Uterus (tissue), 4 donors: ENCODE measurements around the gene LARGE2. TPM values are rescaled to one million over a fixed set of nuclear protein-coding genes. Genes with fewer than 3 reads are reported as not detected.

Source experiments
- DNase-seq, 2 donors: peaks; one replicate each; pipeline ENCODE4 v3.0.0-alpha.2; 2019 to 2020
- H3K27ac ChIP-seq, 2 donors: fragments of 200-600 bp; sonication (generic); 1 replicate in 1 of 2; 2 replicates in 1 of 2; pipeline ENCODE4 v1.5.1; 2016 to 2018
- H3K27me3 ChIP-seq, 2 donors: fragments of 200-600 bp; sonication (generic); one replicate each; pipeline ENCODE4 v1.5.1; 2018 to 2019; ENCODE audit warnings: control low read depth in 1 of 2
- H3K36me3 ChIP-seq, 2 donors: fragments of 200-600 bp; sonication (generic); one replicate each; pipeline ENCODE4 v1.5.1; 2019; ENCODE audit warnings: control low read depth in 1 of 2
- H3K4me1 ChIP-seq, 2 donors: fragments of 200-600 bp; sonication (generic); one replicate each; pipeline ENCODE4 v1.5.1; 2018 to 2019; ENCODE audit warnings: control low read depth in 1 of 2
- H3K4me3 ChIP-seq, 2 donors: fragments of 200-600 bp; sonication (generic); 1 replicate in 1 of 2; 2 replicates in 1 of 2; pipeline ENCODE4 v1.5.1; 2018 to 2019; ENCODE audit warnings: mild to moderate bottlenecking in 1 of 2
- H3K9me3 ChIP-seq, 2 donors: fragments of 200-600 bp; sonication (generic); one replicate each; pipeline ENCODE4 v1.5.1; 2019; ENCODE audit warnings: control low read depth in 1 of 2
- CTCF ChIP-seq, 4 experiments: fragments of 200-600 bp in 2 of 4; fragments of 450-650 bp in 2 of 4; sonication (generic) in 2 of 4; IDR thresholded peaks; one replicate each; pipeline ENCODE4 v1.5.1; 2016 to 2019; ENCODE audit warnings: antibody characterized with exemption in 4 of 4, mild to moderate bottlenecking in 2 of 4, moderate library complexity in 1 of 4
- POLR2A ChIP-seq, 2 donors: fragments of 450-650 bp; IDR thresholded peaks; one replicate each; pipeline ENCODE4 v1.6.1; 2016; ENCODE audit warnings: antibody characterized with exemption in 2 of 2, mild to moderate bottlenecking in 1 of 2, moderate library complexity in 1 of 2
- intact Hi-C: fragments of 100-400 bp; cut with DNase I; formaldehyde crosslinking; loops from one replicate; pipeline ENCODE4 v1.15.1; 2023; ENCODE audit warnings: low total_unique reads
- total RNA-seq, 4 donors: library from RNA; depleted of rRNA in 3 of 4; stranded (reverse); fragments of >200 nt in 3 of 4; gene quantifications; one replicate each; pipeline versions ENCODE4 v1.1.0 to v1.2.4, GENCODE V29; 2014 to 2023
- donor health status: DM: yes; HTN: yes; CAD: no.

Gene LARGE2
- total RNA-seq, 4 donors from 2014 or later, result 0.64 to 4.4 (median 2.4) TPM; not detected in 1

DNA sequence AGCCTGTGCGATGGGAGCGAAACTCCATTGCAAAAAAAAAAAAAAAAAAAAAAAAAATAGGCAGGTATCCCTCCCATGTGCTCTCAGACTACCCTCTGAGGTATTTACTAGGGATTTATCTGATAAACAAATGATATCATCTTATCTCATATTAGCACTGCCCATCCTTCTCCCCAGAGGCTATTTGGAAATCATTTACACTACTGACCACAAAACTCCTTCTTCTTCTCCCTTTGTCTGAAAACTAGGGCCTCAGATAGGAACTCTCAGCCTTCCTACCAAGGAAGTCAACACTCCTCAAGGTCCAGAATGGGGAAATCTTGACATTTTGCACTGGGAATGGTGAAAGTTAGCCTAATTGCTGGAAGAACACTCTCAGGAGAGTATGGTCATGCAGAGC lies 46.4 kb downstream of the LARGE2 start:
- H3K27ac ChIP-seq, result no peak overlapping the region
- intact Hi-C loops, result loop anchor here (5.0 kb wide), 1 partner anchor 33 kb away; no protein-coding TSS in a partner anchor
- H3K36me3 ChIP-seq, result no peaks in the 10 kb centered on the region
- H3K4me1 ChIP-seq, result no peaks in the 10 kb centered on the region
- TF ChIP-seq POLR2A (IDR thresholded peaks at IDR 0.05), result no peak
- no peak for TF ChIP-seq CTCF (IDR thresholded peaks at IDR 0.05)
- H3K4me3 ChIP-seq, result no peak overlapping the region
- H3K9me3 ChIP-seq, result no peaks in the 10 kb centered on the region
- no peak for DNase-seq
- no peaks in the 10 kb centered on the region for H3K27me3 ChIP-seq

DNA sequence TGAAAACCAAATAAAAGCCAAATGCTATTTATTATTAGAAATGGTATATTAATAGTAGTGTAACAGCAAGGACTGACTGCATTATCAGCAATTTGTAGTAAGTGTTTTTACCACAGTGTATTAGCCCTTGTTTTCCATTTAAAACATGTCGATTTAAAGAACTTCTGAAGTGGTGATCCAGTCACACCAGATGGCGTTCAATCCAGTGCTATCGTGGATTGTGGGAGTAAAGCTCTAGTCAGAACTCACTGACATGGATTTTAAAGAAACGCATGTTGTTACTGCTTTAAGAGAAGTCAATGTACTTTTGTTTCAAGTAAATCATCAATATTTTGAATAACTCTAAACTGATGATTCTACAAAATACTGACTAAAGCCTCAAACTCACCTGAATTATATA lies 51.1 kb downstream of the LARGE2 start:
- no peaks in the 10 kb centered on the region for H3K27me3 ChIP-seq
- no peak overlapping the region for H3K4me3 ChIP-seq
- no peaks in the 10 kb centered on the region for H3K4me1 ChIP-seq
- intact Hi-C loops, result no loop called here
- no peak for TF ChIP-seq CTCF (IDR thresholded peaks at IDR 0.05)
- no peak for TF ChIP-seq POLR2A (IDR thresholded peaks at IDR 0.05)
- H3K9me3 ChIP-seq, result no peaks in the 10 kb centered on the region
- H3K36me3 ChIP-seq, result no peaks in the 10 kb centered on the region
- no peak overlapping the region for H3K27ac ChIP-seq
- DNase-seq, result no peak

- no peak overlapping the region for H3K27ac ChIP-seq
- H3K36me3 ChIP-seq, result no peaks in the 10 kb centered on the region
- intact Hi-C loops, result no loop called here
- TF ChIP-seq CTCF (IDR thresholded peaks at IDR 0.05) (no peak), POLR2A (IDR thresholded peaks at IDR 0.05) (no peak)
- no peaks in the 10 kb centered on the region for H3K9me3 ChIP-seq
- no peak overlapping the region for H3K4me3 ChIP-seq
- no peak for DNase-seq
- no peaks in the 10 kb centered on the region for H3K27me3 ChIP-seq
- H3K4me1 ChIP-seq, result no peaks in the 10 kb centered on the region
These were observed 52.4 kb downstream of the LARGE2 start for GRCh38 chr11:45974806-45975205.

Other genes starting within 250 kb of the LARGE2 start
- gene SLC35C1, start 117.5 kb upstream of the LARGE2 start, total RNA-seq, result 10 to 100 TPM in 1 of 4 donors, 1 to 10 TPM in 2, under 1 TPM in 1; under 0.01 to 12.7 (median 5.2) TPM
- 10 to 100 TPM; 22.1 to 91.8 (median 61.0) TPM for gene CRY2, start 75.2 kb upstream of the LARGE2 start, total RNA-seq
- gene MAPK8IP1, start 37.0 kb upstream of the LARGE2 start, total RNA-seq, result 10 to 100 TPM in 3 of 4 donors, 1 to 10 TPM in 1; 2.1 to 29.9 (median 20.0) TPM
- gene FREY1, start 15.4 kb upstream of the LARGE2 start, total RNA-seq, result 1 to 10 TPM in 1 of 4 donors, not detected in 3; 1.6 TPM
- 10 to 100 TPM; 15.3 to 32.1 (median 27.6) TPM for gene PEX16, start 4.8 kb upstream of the LARGE2 start, total RNA-seq
- gene PHF21A, start 198.8 kb downstream of the LARGE2 start, total RNA-seq, result 10 to 100 TPM; 12.1 to 83.3 (median 29.3) TPM